ENCODE measurements around the gene CNTNAP5.

Gene CNTNAP5

GRCh38 chr2:124034265-124034664 lies 9.2 kb downstream of the CNTNAP5 start:
- H3K9me3 ChIP-seq (ENCODE audit: control insufficient read depth, insufficient read depth, low read length), result no peaks in the 10 kb centered on the region
- no peaks in the 10 kb centered on the region for H3K27me3 ChIP-seq (ENCODE audit: control insufficient read depth, insufficient read depth, low read length)
- no peaks in the 10 kb centered on the region for H3K36me3 ChIP-seq (ENCODE audit: control insufficient read depth, insufficient read depth, low read length)
- H3K4me1 ChIP-seq (ENCODE audit: control insufficient read depth, insufficient read depth, low read length), result no peaks in the 10 kb centered on the region
- H3K4me3 ChIP-seq (ENCODE audit: low read depth, low read length), result no peak overlapping the region
- no peak overlapping the region for H3K9ac ChIP-seq (ENCODE audit: low read depth, low read length)

- no peaks in the 10 kb centered on the region for H3K36me3 ChIP-seq (ENCODE audit: control insufficient read depth, insufficient read depth, low read length)
- no peaks in the 10 kb centered on the region for H3K9me3 ChIP-seq (ENCODE audit: control insufficient read depth, insufficient read depth, low read length)
- H3K4me1 ChIP-seq (ENCODE audit: control insufficient read depth, insufficient read depth, low read length), result no peaks in the 10 kb centered on the region
- no peak overlapping the region for H3K9ac ChIP-seq (ENCODE audit: low read depth, low read length)
- H3K4me3 ChIP-seq (ENCODE audit: low read depth, low read length), result no peak overlapping the region
- no peaks in the 10 kb centered on the region for H3K27me3 ChIP-seq (ENCODE audit: control insufficient read depth, insufficient read depth, low read length)
These were observed 9.9 kb downstream of the CNTNAP5 start for GRCh38 chr2:124035001-124035400.

GRCh38 chr2:124039032-124039431 lies 13.9 kb downstream of the CNTNAP5 start:
- Histone ChIP-seq H3K36me3 (ENCODE audit: control insufficient read depth, insufficient read depth, low read length) (no peaks in the 10 kb centered on the region), H3K4me1 (ENCODE audit: control insufficient read depth, insufficient read depth, low read length) (no peaks in the 10 kb centered on the region), H3K27me3 (ENCODE audit: control insufficient read depth, insufficient read depth, low read length) (no peaks in the 10 kb centered on the region), H3K4me3 (ENCODE audit: low read depth, low read length) (no peak overlapping the region), H3K9me3 (ENCODE audit: control insufficient read depth, insufficient read depth, low read length) (no peaks in the 10 kb centered on the region), H3K9ac (ENCODE audit: low read depth, low read length) (no peak overlapping the region)

- Histone ChIP-seq H3K27me3 (ENCODE audit: control insufficient read depth, insufficient read depth, low read length) (no peaks in the 10 kb centered on the region), H3K9me3 (ENCODE audit: control insufficient read depth, insufficient read depth, low read length) (no peaks in the 10 kb centered on the region), H3K9ac (ENCODE audit: low read depth, low read length) (no peak overlapping the region), H3K36me3 (ENCODE audit: control insufficient read depth, insufficient read depth, low read length) (no peaks in the 10 kb centered on the region), H3K4me3 (ENCODE audit: low read depth, low read length) (no peak overlapping the region), H3K4me1 (ENCODE audit: control insufficient read depth, insufficient read depth, low read length) (no peaks in the 10 kb centered on the region)
These were observed 14.7 kb downstream of the CNTNAP5 start for GRCh38 chr2:124039762-124040291.

GRCh38 chr2:124045894-124046293 lies 20.8 kb downstream of the CNTNAP5 start:
- Histone ChIP-seq H3K4me3 (ENCODE audit: low read depth, low read length) (no peak overlapping the region), H3K9me3 (ENCODE audit: control insufficient read depth, insufficient read depth, low read length) (no peaks in the 10 kb centered on the region), H3K9ac (ENCODE audit: low read depth, low read length) (no peak overlapping the region), H3K4me1 (ENCODE audit: control insufficient read depth, insufficient read depth, low read length) (peaks cover 23% of the 10 kb centered on the region), H3K36me3 (ENCODE audit: control insufficient read depth, insufficient read depth, low read length) (no peaks in the 10 kb centered on the region), H3K27me3 (ENCODE audit: control insufficient read depth, insufficient read depth, low read length) (no peaks in the 10 kb centered on the region)

GRCh38 chr2:124046332-124046731 lies 21.2 kb downstream of the CNTNAP5 start:
- H3K36me3 ChIP-seq (ENCODE audit: control insufficient read depth, insufficient read depth, low read length), result no peaks in the 10 kb centered on the region
- no peak overlapping the region for H3K4me3 ChIP-seq (ENCODE audit: low read depth, low read length)
- no peak overlapping the region for H3K9ac ChIP-seq (ENCODE audit: low read depth, low read length)
- no peaks in the 10 kb centered on the region for H3K27me3 ChIP-seq (ENCODE audit: control insufficient read depth, insufficient read depth, low read length)
- no peaks in the 10 kb centered on the region for H3K9me3 ChIP-seq (ENCODE audit: control insufficient read depth, insufficient read depth, low read length)
- peaks cover 23% of the 10 kb centered on the region for H3K4me1 ChIP-seq (ENCODE audit: control insufficient read depth, insufficient read depth, low read length)

GRCh38 chr2:124048102-124048501 lies 23.0 kb downstream of the CNTNAP5 start:
- Histone ChIP-seq H3K9me3 (ENCODE audit: control insufficient read depth, insufficient read depth, low read length) (no peaks in the 10 kb centered on the region), H3K4me3 (ENCODE audit: low read depth, low read length) (no peak overlapping the region)

GRCh38 chr2:124048664-124049063 lies 23.6 kb downstream of the CNTNAP5 start:
- Histone ChIP-seq H3K4me1 (ENCODE audit: control insufficient read depth, insufficient read depth, low read length) (peaks cover 23% of the 10 kb centered on the region), H3K4me3 (ENCODE audit: low read depth, low read length) (no peak overlapping the region), H3K9me3 (ENCODE audit: control insufficient read depth, insufficient read depth, low read length) (no peaks in the 10 kb centered on the region), H3K9ac (ENCODE audit: low read depth, low read length) (no peak overlapping the region), H3K27me3 (ENCODE audit: control insufficient read depth, insufficient read depth, low read length) (no peaks in the 10 kb centered on the region), H3K36me3 (ENCODE audit: control insufficient read depth, insufficient read depth, low read length) (no peaks in the 10 kb centered on the region)

More at GRCh38 chr2:124048102-124048501, 23.0 kb downstream of the CNTNAP5 start:
- Histone ChIP-seq H3K27me3 (ENCODE audit: control insufficient read depth, insufficient read depth, low read length) (no peaks in the 10 kb centered on the region), H3K36me3 (ENCODE audit: control insufficient read depth, insufficient read depth, low read length) (no peaks in the 10 kb centered on the region), H3K9ac (ENCODE audit: low read depth, low read length) (no peak overlapping the region), H3K4me1 (ENCODE audit: control insufficient read depth, insufficient read depth, low read length) (peaks cover 23% of the 10 kb centered on the region)

- Histone ChIP-seq H3K4me1 (ENCODE audit: control insufficient read depth, insufficient read depth, low read length) (peaks cover 23% of the 10 kb centered on the region), H3K27me3 (ENCODE audit: control insufficient read depth, insufficient read depth, low read length) (no peaks in the 10 kb centered on the region), H3K9ac (ENCODE audit: low read depth, low read length) (no peak overlapping the region), H3K4me3 (ENCODE audit: low read depth, low read length) (no peak overlapping the region), H3K36me3 (ENCODE audit: control insufficient read depth, insufficient read depth, low read length) (no peaks in the 10 kb centered on the region), H3K9me3 (ENCODE audit: control insufficient read depth, insufficient read depth, low read length) (no peaks in the 10 kb centered on the region)
These were observed 24.0 kb downstream of the CNTNAP5 start for GRCh38 chr2:124049136-124049535.

- peaks cover 21% of the 10 kb centered on the region for H3K4me1 ChIP-seq (ENCODE audit: control insufficient read depth, insufficient read depth, low read length)
- no peaks in the 10 kb centered on the region for H3K9me3 ChIP-seq (ENCODE audit: control insufficient read depth, insufficient read depth, low read length)
- no peak overlapping the region for H3K9ac ChIP-seq (ENCODE audit: low read depth, low read length)
- H3K4me3 ChIP-seq (ENCODE audit: low read depth, low read length), result no peak overlapping the region
- H3K36me3 ChIP-seq (ENCODE audit: control insufficient read depth, insufficient read depth, low read length), result no peaks in the 10 kb centered on the region
- no peaks in the 10 kb centered on the region for H3K27me3 ChIP-seq (ENCODE audit: control insufficient read depth, insufficient read depth, low read length)
These were observed 25.9 kb downstream of the CNTNAP5 start for GRCh38 chr2:124050833-124051497.

- no peaks in the 10 kb centered on the region for H3K27me3 ChIP-seq (ENCODE audit: control insufficient read depth, insufficient read depth, low read length)
- H3K4me1 ChIP-seq (ENCODE audit: control insufficient read depth, insufficient read depth, low read length), result no peaks in the 10 kb centered on the region
- H3K4me3 ChIP-seq (ENCODE audit: low read depth, low read length), result no peak overlapping the region
- no peaks in the 10 kb centered on the region for H3K9me3 ChIP-seq (ENCODE audit: control insufficient read depth, insufficient read depth, low read length)
- H3K36me3 ChIP-seq (ENCODE audit: control insufficient read depth, insufficient read depth, low read length), result no peaks in the 10 kb centered on the region
- no peak overlapping the region for H3K9ac ChIP-seq (ENCODE audit: low read depth, low read length)
These were observed 28.7 kb downstream of the CNTNAP5 start for GRCh38 chr2:124053796-124054195.

- Histone ChIP-seq H3K9me3 (ENCODE audit: control insufficient read depth, insufficient read depth, low read length) (no peaks in the 10 kb centered on the region), H3K4me3 (ENCODE audit: low read depth, low read length) (no peak overlapping the region), H3K9ac (ENCODE audit: low read depth, low read length) (no peak overlapping the region), H3K27me3 (ENCODE audit: control insufficient read depth, insufficient read depth, low read length) (no peaks in the 10 kb centered on the region), H3K4me1 (ENCODE audit: control insufficient read depth, insufficient read depth, low read length) (no peaks in the 10 kb centered on the region), H3K36me3 (ENCODE audit: control insufficient read depth, insufficient read depth, low read length) (no peaks in the 10 kb centered on the region)
These were observed 38.5 kb downstream of the CNTNAP5 start for GRCh38 chr2:124063596-124063995.

Measured in iPS-15b (cell line).